ENCODE data around the gene PDCD4. TPM values are rescaled to one million over a fixed set of nuclear protein-coding genes. Genes with fewer than 3 reads are reported as not detected.

PDCD4 gene
- total RNA-seq (2014; rRNA removed; shearing (Covaris generic)): 12.5 and 18.5 TPM in 2 replicates

DNA sequence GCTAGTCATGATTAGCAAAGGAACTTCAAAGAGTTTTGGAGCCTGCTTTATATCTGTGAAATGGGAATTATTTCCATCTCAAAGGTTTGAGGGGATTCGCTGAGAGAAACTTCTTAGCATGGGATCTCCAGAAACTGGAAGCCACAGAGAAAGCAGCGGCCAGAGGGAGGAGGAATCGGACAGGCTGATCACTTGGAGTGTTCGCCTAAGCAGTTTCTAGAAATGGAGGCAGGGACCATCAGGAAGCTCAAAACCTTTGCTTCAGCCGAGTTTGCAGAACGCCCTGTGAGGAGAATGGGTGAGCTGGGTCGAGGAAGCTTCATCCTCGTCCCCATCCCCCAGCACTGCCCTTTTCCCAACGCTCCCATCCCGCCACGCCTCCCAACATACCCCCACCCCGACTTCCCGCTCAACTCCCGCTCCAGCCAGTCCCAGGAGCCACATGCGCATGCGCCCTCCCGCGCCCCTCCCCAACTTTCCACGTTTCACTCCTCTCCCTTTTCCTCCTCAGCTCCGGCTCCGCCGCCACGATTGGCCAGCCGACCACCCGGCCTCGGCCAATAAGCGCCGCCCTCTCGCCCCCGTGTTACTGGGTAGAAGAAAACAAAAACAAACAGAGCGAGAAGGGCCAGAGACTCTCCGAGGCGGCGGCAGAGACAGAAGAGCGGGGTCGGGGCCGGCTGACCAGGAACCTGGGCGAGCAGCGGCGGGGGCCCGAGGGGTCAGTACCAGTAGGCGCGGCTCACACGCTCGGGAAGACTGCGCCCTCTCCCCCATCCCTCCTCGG is at the start of gene PDCD4:
TSS of gene PDCD4 (plus strand) at position 631 of the 787 bp plus-strand sequence. CDS start 4,100 bp downstream, outside the sequence.
- peak; percentile 97 for DNase-seq (ENCODE audit: low spot score)

DNA sequence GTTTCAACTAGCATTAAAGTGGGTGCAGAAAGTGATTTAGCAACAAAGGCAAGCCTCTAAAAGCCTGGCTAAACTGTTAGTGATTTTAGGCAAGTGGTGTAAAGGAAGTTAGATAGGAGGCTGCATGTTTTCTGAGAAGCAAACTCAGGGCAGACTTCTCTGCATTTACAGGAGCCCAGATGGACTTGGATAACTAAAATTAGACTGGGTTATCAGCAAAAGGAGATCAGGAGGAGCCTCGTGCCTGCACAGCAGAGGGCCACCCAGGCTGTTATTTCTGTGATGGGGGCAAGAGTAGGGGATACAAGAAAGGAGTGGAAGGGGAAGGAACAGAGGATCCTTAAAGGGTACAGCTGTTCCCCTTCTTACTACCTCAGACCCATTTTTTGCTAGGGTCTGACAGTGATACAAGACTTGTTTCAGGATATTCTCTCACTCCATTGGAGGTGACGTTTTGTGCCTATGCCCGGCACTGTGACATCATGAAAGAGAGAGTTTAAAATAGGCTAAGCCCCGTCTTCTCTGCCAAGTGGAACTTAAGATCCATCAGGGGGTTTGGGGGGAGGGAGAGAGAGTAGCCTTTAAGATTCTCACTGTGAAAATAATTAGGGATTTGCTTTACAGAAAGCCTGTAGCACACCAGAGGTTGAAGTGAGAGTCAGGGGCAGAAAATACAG is 49.6 kb upstream of the PDCD4 start:
- DNase-seq (ENCODE audit: low spot score): no peak

DNA sequence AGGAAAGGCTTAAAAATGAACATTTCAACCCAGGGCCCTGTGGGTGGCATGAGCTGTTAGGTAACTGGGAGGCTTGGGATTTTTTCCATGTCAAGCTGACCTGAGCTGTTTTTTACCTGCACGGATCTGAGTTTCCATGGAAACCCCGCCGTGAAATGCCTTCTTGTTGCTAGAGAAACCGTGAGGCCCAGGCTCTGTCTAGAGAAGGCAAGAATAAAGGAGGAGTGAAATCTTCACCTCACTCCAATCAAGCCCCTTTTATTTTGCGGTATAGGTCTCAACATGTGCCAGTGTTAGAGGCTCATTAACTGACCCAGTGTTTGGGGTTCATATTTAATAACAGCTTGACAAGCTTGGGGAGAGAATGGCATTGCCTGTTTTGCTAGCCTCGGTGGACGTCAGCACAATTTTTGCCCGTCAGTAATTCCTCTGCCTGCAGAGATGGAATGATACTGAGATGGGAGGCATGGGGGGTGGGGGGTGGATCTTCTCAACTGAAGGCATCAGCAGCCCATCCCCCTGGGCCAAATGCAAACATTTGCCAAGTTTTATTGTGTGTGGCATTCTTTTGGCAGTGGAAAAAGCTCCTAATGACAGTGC is 48.9 kb upstream of the PDCD4 start:
- no peak for DNase-seq (ENCODE audit: low spot score)

DNA sequence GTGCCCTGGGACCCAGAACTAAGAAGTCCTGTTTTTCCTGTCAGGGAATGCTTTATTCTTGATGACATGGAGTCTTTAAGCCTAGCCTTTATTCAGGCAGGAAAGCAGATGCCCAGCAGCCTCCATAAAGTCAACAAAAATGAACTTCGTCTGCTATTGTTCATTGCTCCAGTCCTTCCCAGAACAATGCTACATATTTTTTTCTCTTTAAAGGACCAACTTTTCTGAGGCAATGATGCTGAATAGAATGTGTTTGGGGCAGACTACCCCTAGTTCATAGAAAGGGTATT is 47.6 kb upstream of the PDCD4 start:
- DNase-seq (ENCODE audit: low spot score): no peak

DNA sequence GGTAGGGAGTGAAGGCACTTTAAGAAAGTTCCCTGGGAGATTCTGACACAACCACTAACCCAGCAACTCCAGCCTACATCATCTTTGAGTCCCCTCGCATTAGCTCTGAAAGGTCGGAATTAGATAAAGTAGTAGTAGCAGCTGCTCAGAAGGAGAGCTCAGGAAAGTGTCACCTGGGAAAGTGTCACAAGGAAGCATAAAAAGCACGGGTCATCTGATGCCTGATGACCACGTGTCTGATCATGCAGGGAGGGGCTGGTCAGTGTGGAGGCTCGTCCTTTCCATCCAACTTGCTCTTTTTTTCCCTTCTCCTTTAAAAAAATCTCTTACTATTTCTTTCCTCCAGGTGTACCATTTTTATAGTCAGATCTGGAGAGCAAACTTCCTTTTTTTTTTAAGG is 47.1 kb upstream of the PDCD4 start:
- DNase-seq (ENCODE audit: low spot score): no peak

DNA sequence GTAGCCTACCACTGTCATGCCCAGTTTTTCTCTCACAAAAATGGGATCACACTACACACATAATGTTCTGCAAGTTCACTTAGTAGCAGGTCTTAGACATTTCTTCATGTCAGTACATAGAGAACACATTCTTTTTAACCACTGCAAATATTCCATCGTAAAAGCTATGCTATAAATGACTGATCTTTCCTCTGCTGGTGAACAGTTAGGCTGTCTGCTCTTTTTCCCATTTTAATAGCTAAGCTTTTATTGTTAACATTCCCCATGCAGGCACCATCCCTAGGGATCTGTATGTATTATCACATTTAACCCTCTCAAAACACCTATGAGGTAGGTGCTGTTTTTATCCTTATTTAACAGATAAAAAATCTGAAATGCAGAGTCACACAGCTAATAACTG is 46.2 kb upstream of the PDCD4 start:
- DNase-seq (ENCODE audit: low spot score): no peak

DNA sequence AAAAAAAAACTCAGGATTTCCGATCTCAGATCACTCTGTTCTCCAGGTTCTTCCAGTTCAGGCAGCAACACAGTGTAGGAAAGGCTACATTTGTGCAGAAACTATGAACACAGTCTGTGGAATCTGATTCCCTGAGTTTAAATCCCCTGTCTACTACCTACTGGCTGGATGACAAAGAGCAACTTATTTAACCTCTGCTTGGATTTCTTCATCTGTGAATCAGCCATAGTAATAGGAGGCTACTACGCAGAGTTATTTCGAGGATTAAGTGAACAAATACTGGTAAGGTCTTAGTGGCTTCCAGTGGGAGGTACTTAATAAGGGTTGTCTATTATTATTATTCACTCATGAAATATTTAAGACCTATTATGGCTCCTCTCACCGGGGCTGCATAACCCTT is 44.3 kb upstream of the PDCD4 start:
- DNase-seq (ENCODE audit: low spot score): no peak

DNA sequence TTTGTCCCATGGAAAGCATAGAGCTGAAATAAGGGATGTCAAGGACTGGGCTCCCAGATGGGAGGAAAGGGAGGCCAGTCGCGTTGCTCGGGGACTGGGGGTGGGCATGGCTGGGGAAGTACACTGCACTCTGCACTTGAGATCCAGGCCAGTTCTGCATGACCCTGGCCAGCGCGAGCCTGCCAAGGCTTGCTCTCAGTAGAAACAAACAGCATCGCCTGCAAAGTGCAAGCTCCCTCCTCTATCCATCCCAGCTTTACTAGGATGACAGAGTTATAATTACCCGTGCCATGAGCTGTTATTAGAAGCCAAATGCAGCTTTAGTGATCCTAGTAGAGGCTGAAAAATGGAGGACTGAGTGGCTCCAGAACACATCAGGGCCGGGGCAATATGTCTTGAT is 43.9 kb upstream of the PDCD4 start:
- no peak for DNase-seq (ENCODE audit: low spot score)

DNA sequence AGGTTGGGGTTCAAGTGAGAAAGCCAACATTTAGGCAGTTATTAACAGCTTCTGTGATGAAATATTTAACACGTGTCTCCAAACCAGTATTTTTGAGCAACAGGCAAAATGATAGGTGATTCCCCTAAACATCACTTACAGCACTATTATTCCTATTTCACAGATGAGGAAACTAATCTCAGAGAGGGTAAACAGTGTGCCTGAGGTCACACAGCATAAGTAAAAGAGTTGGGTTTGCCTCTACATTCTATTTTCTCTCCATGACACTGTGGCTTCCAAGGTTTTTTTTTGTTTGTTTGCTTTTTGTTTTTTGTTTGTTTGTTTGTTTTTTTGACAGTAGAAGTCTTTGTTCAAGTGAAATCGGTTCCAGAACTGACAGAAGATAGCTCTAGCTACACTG is 43.2 kb upstream of the PDCD4 start:
- DNase-seq (ENCODE audit: low spot score): no peak

DNA sequence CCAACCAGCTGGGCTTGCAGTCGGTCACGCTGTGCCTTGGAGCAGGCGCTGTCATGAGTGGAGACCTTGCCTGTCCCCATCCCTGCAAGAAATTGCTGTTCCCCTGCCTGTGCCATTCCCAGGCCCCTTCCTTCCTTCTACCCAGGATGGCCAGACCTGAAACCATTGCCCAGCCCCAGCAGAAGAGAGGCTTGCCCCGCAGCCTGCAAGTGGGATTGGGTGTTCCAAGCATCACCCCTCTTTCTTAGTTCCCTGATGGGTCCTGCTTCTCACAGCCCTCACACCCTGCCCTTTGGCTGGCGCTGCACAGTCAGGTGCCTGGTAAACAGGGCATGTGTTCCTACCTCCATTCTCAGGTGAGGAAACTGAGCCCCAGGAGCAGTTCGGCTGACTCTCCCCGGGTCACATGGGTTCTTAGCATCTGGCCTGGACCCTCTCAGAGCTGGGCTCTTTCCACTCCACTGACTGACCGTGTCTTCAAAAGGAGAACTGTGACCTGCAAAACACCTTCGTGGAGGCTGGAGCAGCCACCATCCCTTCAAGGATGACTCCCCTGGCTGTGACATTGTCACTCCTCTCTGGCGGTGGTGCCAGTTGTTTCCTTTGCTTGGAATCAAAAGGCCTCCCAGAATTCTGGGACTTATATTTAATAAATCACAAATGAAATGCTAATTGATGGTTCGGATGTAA is 41.9 kb upstream of the PDCD4 start:
- no peak for DNase-seq (ENCODE audit: low spot score)

DNA sequence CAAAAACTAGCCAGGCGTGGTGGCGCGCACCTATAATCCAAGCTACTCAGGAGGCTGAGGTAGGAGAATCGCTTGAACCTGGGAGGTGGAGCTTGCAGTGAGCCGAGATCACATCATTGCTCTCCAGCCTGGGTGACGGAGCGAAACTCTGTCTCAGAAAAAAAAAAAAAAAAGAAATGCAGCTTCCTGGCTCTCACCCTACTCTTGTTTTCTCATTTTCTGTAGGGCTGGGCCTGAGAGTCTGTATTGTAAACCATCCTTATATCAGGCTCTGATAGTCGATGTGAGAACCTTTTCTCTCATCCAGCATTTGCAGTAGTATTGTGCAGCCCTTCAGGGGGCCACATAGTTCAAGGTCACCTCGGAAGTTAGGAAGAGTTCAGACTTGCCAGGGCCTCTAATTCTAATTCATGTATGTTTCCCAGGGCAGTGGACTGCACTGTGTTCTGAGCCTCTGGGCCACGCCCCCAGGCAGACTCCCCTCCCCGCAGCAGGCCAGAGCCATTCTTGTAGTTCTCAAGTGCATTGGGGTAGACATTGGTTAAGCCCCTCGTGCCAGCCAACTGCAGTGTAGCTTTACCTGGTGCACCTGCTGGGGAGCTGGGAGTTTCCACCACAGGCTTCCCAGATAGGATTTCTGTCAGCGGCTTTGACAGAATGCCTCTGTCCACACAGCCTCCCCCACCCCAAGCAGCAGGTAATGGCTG is 38.3 kb upstream of the PDCD4 start:
- DNase-seq (ENCODE audit: low spot score): no peak

DNA sequence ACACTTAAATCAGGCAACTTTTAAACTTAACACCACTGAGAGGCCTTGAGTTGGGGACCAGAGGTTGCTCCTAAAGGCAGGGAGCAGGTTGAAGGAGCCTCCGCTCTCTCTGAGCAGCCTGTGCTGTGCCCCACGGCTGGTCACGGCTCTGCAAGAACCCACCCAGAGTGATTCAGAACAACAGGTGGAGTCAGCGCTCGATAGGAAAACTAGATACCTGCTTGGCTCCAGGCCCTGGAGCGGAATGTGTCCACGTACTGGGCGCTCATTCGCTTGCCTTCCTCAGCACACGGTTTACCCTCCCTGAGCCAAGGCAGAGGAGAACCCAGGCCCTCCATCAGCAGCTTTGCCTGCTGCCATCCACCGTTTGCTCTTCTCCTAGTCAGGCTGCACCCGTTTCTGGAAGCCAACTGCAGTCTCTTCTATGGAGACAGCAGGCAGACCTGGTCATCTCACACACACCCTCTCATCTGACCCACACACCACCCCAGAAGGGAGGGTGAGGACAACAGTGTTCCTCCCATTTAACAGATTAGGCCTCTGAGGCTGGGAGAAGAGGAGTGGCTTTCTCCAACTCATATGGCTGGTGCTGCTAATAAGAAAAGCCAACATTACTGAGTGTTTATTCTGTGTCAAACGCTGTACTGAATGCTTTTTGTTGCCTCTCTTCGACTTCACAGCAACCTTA is 37.6 kb upstream of the PDCD4 start:
- DNase-seq (ENCODE audit: low spot score): no peak

DNA sequence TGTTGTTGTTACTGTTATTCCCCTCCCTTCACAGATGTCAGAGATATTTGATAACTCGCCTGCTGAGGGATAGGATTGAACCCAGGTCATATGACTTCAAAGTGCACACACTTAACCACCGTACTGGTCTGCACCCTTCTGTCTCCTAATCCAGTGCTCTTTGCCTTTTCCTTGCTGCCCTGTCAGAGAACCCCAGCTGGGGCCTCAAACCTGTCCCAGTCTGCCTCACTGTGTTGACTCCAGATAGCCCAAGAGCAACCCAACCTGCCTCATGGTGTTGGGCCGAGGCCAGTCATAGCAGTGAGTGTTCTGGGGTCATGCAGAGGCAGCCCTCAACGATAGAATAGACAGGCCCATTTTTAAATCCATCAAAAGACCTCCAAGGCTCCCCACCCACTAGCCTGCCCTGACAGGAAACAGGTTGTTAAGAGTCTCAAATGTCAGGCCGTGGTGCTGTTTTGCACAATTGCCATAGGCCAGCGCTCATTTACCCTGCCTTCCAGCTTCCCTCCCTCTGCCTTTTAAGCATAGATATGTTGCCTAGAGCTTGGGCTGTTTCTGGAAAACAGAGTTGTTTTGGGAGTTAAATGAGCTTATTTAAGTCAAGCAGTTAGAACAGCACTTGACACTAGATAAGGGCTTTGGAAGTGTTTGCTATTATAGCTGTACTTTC is 37.0 kb upstream of the PDCD4 start:
- DNase-seq (ENCODE audit: low spot score): no peak

DNA sequence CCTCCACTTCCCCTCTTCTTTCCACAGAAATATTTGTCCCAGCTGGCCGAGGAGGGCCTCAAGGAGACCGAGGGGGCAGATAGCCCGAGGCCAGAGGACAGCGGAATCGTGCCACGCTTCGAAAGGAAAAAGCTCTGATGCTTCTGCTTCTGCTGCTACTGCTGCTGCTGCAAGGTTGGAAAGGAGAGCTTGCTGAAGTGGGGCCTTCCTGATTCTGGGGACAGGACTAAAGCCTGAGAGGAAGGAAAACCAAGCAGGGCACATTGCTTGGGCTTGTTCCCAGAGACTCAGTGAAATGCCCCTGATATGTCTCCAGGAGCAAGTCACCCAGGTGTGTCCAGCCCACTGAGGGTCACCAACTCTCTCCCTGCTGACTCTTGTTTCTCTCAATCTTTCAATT is 35.9 kb upstream of the PDCD4 start:
- DNase-seq (ENCODE audit: low spot score): no peak

DNA sequence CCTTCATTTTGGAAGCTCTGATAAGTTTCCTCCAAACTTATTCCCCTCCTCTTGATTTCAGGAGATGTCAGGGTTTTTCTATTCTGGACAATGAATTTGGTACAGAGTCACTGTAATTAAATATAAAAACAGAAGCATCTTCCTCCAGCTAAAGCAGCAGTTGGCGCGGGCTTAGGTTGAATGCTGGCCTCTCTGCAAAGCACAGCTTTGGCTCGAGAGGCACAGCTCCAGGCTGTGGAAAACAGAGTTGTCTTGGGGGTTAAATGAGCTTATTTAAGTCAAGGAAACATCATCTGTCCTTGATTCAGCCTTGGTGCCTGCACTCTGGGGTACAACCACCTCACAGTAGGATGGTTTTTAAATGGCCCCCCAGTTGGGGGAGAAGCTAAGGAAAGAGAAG is 35.0 kb upstream of the PDCD4 start:
- DNase-seq (ENCODE audit: low spot score): no peak

DNA sequence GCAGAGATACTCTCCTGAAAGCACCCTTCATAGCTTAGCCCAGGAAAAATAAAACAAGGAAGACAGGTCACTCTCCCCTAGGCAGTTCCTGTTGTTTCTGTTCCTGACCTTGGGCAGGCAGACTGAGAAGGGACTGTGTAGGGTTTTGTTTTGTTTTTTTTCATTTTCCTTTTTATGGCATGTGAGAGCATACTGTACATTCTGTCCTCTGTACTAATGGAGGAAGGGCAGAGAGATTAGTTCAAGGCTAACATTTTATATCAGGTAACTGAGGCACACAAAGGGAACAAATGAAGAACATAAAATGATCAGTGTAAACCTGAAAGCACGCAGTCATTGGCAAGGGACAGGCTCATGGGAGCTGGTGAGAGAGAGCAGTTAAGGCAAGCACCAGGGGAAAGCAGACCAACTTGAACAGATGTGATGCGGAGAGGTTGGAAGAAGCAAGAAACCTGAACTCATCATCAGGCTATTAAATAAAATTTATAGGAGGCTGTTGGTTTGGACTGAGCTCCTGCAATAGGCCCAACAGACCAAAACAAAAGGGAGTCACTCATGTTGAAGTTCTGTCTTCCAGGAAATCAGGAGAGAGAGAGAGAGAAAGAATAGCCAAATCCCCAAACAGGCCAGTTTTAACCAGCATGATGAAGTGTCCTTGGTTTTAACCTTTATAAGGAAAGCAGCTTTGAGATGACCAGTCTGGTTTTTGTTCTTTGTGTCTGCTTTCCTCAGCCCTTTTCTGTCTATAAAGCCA is 34.1 kb upstream of the PDCD4 start:
- DNase-seq (ENCODE audit: low spot score): no peak

DNA sequence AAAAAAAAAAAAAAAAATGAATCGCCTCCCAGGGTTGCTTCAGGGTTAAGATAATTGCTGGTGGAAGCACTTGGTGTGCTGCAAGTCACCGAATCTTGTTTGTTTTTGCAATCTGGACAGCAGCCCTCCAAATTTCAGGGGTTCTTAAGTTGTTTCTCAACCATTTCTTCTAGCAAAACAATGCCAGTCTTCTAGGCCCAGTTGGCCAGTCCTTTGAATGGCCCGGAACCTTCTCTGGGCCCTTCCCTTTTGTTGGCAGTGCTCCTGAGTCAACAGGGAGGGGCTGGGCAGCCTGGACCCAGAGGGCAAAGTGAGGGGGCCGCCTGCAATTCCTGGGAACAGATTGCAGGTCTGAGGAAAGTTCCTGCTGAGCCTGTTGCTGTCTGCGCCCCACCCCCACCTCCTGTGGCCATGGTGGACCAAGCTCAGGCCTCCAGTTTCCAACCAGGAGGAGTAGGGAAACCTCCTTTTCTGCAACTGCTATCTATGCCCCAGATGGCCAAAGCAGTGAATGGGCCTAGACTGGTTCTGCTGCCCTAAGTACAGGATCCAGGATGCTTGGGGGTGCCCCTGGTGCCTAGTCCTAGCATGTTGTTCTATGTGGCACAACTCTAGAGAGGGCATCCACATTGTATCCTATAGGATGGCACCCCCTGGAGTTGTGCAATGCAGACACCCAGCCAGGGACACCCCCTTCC is 31.4 kb upstream of the PDCD4 start:
- DNase-seq (ENCODE audit: low spot score): peak; percentile 32

DNA sequence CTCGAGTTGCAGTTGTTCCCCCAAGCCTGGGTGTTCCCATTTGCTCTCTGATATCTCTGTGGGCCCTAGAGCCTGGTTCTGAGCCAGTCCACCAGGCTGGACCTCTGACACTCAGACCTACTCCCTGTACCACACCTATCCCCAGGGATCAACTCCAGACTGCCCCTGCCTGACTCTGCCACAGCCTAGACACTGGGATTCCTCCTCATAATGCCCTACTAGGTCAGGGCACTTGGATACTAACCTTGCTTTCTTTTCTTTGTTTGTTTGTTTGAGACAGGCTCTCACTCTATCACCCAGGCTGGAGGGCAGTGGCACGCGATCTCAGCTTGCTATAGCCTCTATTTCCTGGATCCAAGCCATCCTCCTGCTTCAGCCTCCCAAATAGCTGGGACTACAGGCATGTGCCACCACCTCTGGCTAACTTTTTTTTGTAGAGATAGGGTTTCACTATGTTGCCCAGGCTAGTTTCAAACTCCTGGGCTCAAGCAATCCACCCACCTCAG is 30.8 kb upstream of the PDCD4 start:
- DNase-seq (ENCODE audit: low spot score): no peak

DNA sequence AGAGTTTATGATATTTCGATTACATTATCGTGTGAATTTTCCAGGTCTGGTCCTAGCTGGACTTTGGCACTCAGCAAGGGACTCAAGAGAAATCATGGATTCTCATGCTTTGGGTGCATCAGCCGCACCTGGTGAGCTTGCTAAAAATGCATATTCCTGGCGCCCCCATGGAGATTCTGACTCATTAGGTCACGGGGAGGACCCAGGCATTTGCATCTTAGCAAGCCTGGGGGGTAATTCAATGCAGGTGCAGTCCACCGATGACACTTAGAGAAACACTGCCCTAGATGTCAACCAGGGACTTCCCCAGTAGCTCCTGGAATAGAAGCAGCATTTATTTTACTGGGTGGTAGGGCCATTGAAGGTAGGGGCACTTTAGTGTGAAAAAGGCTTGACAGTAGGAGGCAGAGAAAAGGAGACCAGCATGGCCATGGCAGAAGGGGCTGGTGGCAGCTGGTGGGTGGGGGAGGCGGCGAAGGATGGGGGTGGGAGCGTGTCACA is 29.9 kb upstream of the PDCD4 start:
- DNase-seq (ENCODE audit: low spot score): no peak
